GM21825 (cell line): Measurements from ENCODE around the gene PARVB.

ENCODE experiments used
- ATAC-seq: cut with Tn5 transposase; IDR thresholded peaks from one replicate; pipeline ENCODE4 v1.9.1; 2021; ENCODE audit warnings: mild to moderate bottlenecking, moderate library complexity; ENCODE audit not compliant: unreplicated experiment

Gene PARVB

GRCh38 chr22:44086271-44087088 is 62.4 kb downstream of the PARVB start:
- ATAC-seq: no peak

GRCh38 chr22:44087089-44087430 is 63.0 kb downstream of the PARVB start:
- no peak for ATAC-seq

GRCh38 chr22:44088976-44089570 is 65.0 kb downstream of the PARVB start:
- ATAC-seq: no peak

- no peak for ATAC-seq
These were observed 65.8 kb downstream of the PARVB start for GRCh38 chr22:44089717-44090570.

GRCh38 chr22:44090571-44090905 is 66.4 kb downstream of the PARVB start:
- ATAC-seq: no peak

- no peak for ATAC-seq
These were observed 67.1 kb downstream of the PARVB start for GRCh38 chr22:44091021-44091721.

- no peak for ATAC-seq
These were observed 67.6 kb downstream of the PARVB start for GRCh38 chr22:44091751-44092150.

GRCh38 chr22:44092636-44093220 is 68.6 kb downstream of the PARVB start:
- no peak for ATAC-seq

GRCh38 chr22:44093791-44094190 is 69.7 kb downstream of the PARVB start:
- no peak for ATAC-seq

GRCh38 chr22:44094751-44095302 is 70.7 kb downstream of the PARVB start:
- ATAC-seq: no peak

- no peak for ATAC-seq
These were observed 72.6 kb downstream of the PARVB start for GRCh38 chr22:44096736-44097135.

- no peak for ATAC-seq
These were observed 73.3 kb downstream of the PARVB start for GRCh38 chr22:44097263-44098020.

GRCh38 chr22:44098021-44098739 is 74.1 kb downstream of the PARVB start:
- ATAC-seq: no peak

- ATAC-seq: no peak
These were observed 74.9 kb downstream of the PARVB start for GRCh38 chr22:44098966-44099530.

GRCh38 chr22:44099696-44100095 is 75.6 kb downstream of the PARVB start:
- no peak for ATAC-seq

- ATAC-seq: no peak
These were observed 76.3 kb downstream of the PARVB start for GRCh38 chr22:44100411-44100810.

GRCh38 chr22:44102121-44102520 is 78.0 kb downstream of the PARVB start:
- no peak for ATAC-seq

GRCh38 chr22:44102856-44103255 is 78.8 kb downstream of the PARVB start:
- no peak for ATAC-seq
